HG03378 (cell line): ENCODE data around the gene TCP11X1.
"Not testable (repeated sequence)": the region's sequence is repeated elsewhere in the genome, so short reads cannot be mapped to it uniquely, and the experiment has no call there.

Experiments
- ATAC-seq: cut with Tn5 transposase; IDR thresholded peaks from one replicate; pipeline ENCODE4 v1.9.1; 2021; ENCODE audit warnings: mild to moderate bottlenecking, moderate library complexity; ENCODE audit not compliant: unreplicated experiment

TCP11X1 gene

GRCh38 chrX:102214986-102215385, at the start of gene TCP11X1:
Gene TCP11X1 (plus strand): TSS chrX:102215301.
- ATAC-seq: not testable (repeated sequence)

DNA sequence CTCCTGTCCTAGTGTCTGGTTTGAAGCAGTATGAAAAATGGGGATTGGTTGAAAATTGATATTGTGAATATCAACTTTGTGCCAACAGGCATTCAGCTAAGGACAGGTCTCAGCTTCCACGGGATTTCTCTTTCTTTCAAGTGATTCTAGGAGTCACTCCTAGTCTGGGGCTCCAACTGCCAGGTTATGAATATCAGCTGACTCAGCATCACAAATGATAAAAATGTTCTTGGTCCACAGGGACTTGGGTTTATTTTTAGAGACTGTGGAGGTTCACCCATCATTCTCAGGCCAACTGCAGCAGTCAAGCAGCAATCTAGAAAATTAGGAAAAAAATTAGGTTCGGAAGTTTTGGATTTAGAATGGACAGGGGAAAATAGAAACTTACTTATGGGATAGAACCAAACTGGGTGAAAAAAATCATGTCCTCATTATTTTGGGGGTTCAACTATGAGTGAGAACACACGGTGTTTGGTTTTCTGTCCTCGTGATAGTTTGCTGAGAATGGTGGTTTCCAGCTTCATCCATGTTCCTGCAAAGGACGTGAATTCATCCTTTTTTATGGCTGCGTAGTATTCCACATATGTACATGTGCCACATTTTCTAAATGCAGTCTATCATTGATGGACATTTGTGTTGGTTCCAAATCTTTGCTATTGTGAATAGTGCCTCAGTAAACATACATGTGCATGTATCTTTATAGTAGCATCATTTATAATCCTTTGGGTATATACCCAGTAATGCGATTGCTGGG, 29.0 kb upstream of the TCP11X1 start:
- no peak for ATAC-seq

DNA sequence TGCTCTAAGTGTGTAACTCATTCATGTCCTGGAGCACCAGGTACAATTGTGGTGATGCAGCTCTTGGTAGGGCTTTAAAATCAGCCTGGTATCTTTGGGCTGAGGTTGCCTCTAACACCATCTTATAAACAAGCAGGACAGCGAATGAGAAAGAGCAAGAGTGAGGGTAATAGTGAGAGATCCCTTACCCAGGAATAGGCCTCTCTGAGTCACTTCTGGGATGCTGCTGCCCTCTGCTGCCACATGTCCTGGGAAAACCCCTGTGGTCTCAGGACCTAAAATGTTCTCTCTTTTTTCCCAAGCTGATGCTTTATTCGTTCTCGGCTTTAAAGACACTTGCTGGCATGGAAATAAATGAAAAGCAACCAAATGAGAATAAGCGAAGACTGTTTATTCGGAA, 7.2 kb upstream of the TCP11X1 start:
- not testable (repeated sequence) for ATAC-seq

- ATAC-seq: not testable (repeated sequence)
Measured at GRCh38 chrX:102216497-102216896, 1.4 kb downstream of the TCP11X1 start.

DNA sequence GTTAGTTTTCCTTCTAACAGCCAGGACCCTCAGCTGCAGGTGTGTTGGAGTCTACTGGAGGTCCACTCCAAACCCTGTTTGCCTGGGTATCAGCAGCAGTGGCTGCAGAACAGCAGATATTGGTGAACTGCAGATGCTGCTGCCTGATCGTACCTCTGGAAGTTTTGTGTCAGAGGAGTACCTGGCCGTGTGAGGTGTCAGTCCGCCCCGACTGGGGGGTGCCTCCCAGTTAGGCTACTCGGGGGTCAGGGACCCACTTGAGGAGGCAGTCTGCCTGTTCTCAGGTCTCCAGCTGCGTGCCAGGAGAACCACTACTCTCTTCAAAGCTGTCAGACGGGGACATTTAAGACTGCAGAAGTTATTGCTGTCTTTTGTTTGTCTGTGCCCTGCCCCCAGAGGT, 20.6 kb downstream of the TCP11X1 start:
- not testable (repeated sequence) for ATAC-seq

DNA sequence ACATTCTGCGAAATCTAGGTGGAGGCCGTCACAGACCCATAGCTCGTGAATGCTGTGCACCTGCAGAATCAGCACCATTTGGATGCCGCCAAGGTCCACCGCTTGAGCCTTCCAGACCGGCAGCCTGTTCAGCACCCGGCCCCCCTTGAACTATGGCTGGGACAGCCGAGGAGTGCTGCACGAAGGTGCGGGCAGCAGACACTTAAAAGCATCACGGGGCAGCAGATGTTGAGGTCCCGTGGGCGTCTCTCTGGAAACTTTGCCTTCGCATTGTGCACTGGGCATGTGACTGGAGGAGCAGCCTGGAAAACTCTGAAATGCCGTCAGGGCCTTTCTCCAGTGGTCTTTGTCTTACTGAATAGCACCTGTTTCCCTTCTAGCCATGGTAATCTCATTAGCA, 25.2 kb downstream of the TCP11X1 start:
- not testable (repeated sequence) for ATAC-seq

DNA sequence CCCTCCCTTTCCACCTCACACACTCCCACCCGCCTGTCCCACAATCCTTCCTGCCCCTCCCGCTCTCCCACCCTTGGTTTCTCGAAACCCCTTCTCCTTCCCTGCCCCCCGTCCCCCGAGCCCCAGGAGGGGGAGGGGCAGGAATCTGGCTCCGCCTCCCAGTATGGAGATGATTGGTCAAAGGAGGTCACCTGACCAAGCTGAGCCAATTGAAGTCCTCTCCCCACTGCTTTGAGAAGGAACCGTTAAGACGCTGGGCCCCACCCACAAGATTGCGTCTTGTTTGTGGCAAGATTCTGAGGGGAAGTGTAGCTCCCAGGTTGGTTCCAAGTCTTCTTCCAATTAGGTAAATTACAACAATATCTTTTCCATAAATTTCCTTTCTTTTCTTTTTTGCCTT, 31.8 kb downstream of the TCP11X1 start, which contains the start of gene NXF2:
NXF2 (plus strand) TSS at position 275 of the 400 bp plus-strand sequence. CDS start 59,912 bp downstream, outside the sequence.
- not testable (repeated sequence) for ATAC-seq

DNA sequence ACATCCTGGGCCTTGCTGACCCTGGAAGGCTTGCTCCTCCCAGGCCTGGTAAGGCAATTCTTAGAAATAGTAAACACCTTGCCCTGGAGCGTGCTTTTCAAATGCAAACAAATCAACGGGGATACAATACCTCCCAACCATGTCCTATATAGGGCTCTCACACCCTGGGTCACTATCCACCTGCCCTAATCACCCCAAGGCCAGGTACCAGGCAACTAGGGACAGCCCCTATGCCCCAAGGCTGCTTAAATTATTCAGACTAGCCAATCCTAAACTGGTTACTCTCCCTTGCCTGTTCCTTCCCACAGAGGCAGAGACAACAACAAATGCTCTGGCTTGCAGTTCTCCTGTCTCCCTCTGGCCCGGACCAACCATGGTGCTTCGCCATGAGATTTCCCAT, 57.1 kb downstream of the TCP11X1 start:
- ATAC-seq: not testable (repeated sequence)
